ENCODE results near the gene HS6ST3. TPM values are rescaled to one million over a fixed set of nuclear protein-coding genes. Genes with fewer than 3 reads are reported as not detected.

The HS6ST3 gene
- total RNA-seq, 4 donors from 2014 or later: 0.97 to 2.2 (median 2.0) TPM

DNA sequence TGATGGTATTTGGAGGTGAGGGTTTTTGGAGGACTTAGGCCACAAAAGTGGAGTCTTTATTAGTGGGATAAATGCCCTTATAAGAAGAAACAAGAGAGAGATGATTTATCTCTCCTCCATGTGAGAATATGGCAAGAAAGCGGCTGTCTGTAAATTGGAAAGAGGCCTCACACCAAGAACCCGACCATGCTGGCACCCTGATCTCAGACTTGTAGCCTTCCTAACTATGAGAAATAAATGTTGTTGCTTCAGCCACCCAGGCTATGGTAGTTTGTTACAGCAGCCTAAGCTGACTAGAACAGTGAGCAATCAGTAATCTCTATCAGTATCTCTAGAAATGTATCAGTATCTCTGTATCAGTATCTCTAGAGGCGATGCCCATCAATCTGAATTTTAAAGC lies 617.2 kb downstream of the HS6ST3 start:
- no peaks in the 10 kb centered on the region for H3K9me3 ChIP-seq
- TF ChIP-seq, protein P1, sequence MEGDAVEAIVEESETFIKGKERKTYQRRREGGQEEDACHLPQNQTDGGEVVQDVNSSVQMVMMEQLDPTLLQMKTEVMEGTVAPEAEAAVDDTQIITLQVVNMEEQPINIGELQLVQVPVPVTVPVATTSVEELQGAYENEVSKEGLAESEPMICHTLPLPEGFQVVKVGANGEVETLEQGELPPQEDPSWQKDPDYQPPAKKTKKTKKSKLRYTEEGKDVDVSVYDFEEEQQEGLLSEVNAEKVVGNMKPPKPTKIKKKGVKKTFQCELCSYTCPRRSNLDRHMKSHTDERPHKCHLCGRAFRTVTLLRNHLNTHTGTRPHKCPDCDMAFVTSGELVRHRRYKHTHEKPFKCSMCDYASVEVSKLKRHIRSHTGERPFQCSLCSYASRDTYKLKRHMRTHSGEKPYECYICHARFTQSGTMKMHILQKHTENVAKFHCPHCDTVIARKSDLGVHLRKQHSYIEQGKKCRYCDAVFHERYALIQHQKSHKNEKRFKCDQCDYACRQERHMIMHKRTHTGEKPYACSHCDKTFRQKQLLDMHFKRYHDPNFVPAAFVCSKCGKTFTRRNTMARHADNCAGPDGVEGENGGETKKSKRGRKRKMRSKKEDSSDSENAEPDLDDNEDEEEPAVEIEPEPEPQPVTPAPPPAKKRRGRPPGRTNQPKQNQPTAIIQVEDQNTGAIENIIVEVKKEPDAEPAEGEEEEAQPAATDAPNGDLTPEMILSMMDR (IDR thresholded peaks at IDR 0.05 in 4 of 5, conservative IDR thresholded peaks at IDR 0.05 in 1 of 5): no peak
- no peak for TF ChIP-seq POLR2A (IDR thresholded peaks at IDR 0.05)
- no peak overlapping the region for H3K27ac ChIP-seq
- H3K36me3 ChIP-seq: no peaks in the 10 kb centered on the region
- no peak for ATAC-seq
- H3K27me3 ChIP-seq: no peaks in the 10 kb centered on the region
- in situ Hi-C loops (cut with MboI; ENCODE audit: low sequenced_read_pairs in 4 of 4) (no loop called here), intact Hi-C loops (cut with DNase I; ENCODE audit: low total_unique reads) (no loop called here)
- H3K4me1 ChIP-seq: no peaks in the 10 kb centered on the region
- no peak overlapping the region for H3K4me3 ChIP-seq
- DNase-seq: no peak

DNA sequence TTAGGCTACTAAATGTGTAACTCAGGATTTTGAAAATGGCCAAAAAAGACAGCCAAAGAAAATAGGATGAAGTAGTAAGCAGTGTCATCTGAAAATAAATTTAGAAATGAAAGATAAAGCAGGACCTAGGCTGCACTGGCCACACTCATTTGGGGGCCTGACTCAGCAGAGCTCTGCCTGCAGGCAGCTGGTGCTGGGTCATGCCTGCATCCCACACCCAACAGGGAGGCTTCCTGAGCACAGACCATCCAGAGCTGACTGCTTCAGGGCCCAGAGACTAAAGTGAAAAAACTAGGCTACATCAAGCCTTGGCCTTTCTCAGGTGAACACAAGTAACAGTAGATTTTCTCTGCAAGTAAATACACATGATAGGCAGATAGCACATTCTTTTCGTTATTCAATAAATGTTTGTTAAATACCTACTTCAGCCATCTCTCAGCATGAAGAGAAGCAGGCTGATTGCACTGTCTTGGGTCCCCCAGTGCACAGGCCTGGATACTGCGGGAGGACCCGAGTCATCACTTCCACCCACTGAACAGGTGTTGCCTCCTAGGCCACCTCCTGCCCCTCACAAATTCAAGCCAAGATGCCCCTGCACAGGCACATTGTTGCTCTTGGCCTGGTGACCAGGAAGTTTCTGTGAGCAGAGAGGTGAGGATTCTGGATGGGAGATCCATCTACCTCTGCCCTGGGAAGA lies 620.4 kb downstream of the HS6ST3 start:
- Histone ChIP-seq H3K27me3 (no peaks in the 10 kb centered on the region), H3K4me1 (no peaks in the 10 kb centered on the region), H3K27ac (no peak overlapping the region), H3K36me3 (no peaks in the 10 kb centered on the region), H3K4me3 (no peak overlapping the region), H3K9me3 (no peaks in the 10 kb centered on the region)
- TF ChIP-seq POLR2A (IDR thresholded peaks at IDR 0.05): no peak
- TF ChIP-seq, protein P1 (IDR thresholded peaks at IDR 0.05 in 4 of 5, conservative IDR thresholded peaks at IDR 0.05 in 1 of 5): no peak
- DNase-seq (no peak), ATAC-seq (no peak)
- intact Hi-C loops (cut with DNase I; ENCODE audit: low total_unique reads) (no loop called here), in situ Hi-C loops (cut with MboI; ENCODE audit: low sequenced_read_pairs in 4 of 4) (no loop called here)

DNA sequence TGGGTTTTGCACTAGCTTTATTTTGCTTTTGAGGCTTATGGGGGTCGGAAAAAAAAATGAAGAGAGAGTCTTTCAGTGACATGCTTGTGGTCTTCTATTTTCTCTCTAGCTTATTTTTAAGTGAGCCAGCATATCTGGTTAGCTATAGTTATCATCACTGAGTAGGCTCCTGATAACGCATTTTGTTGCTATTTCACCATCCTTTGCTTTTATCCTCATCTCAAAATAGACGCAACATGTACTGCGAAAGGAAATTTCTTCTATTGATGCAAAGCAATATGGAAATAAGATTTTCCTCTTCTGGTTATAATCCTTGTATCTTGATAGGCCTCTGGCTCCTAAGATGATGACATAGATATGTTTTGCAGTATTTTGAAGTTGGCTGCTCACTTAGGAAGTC lies 630.5 kb downstream of the HS6ST3 start:
- Histone ChIP-seq H3K4me1 (no peaks in the 10 kb centered on the region), H3K4me3 (no peak overlapping the region), H3K27ac (no peak overlapping the region), H3K27me3 (no peaks in the 10 kb centered on the region), H3K36me3 (no peaks in the 10 kb centered on the region), H3K9me3 (no peaks in the 10 kb centered on the region)
- ATAC-seq: no peak
- in situ Hi-C loops (cut with MboI; ENCODE audit: low sequenced_read_pairs in 4 of 4) (no loop called here), intact Hi-C loops (cut with DNase I; ENCODE audit: low total_unique reads) (no loop called here)
- TF ChIP-seq, protein P1 (IDR thresholded peaks at IDR 0.05 in 4 of 5, conservative IDR thresholded peaks at IDR 0.05 in 1 of 5): no peak
- no peak for TF ChIP-seq POLR2A (IDR thresholded peaks at IDR 0.05)
- DNase-seq: no peak

DNA sequence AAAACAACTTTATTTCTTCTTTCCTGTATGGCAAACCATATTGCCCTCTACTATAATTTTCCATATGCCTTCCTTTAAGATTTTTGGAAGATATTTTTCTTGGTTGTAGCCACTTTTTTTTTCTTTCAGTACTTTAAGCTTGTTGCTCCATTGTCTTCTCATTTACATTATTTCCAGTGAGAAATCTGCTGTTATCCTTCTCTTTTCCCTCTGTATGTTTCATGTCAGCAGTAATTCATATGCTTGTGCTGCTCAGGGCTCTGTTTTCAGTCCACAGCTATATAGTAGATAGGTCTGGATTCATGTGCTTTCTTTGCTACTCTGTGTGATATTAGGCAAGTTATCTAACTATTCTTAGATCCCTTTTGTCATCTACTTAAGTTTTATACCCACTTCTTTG lies 636.7 kb downstream of the HS6ST3 start:
- no peaks in the 10 kb centered on the region for H3K36me3 ChIP-seq
- H3K9me3 ChIP-seq: no peaks in the 10 kb centered on the region
- no peak overlapping the region for H3K4me3 ChIP-seq
- intact Hi-C loops (cut with DNase I; ENCODE audit: low total_unique reads) (no loop called here), in situ Hi-C loops (cut with MboI; ENCODE audit: low sequenced_read_pairs in 4 of 4) (no loop called here)
- ATAC-seq: no peak
- no peak overlapping the region for H3K27ac ChIP-seq
- TF ChIP-seq, protein P1 (IDR thresholded peaks at IDR 0.05 in 4 of 5, conservative IDR thresholded peaks at IDR 0.05 in 1 of 5): no peak
- no peak for TF ChIP-seq POLR2A (IDR thresholded peaks at IDR 0.05)
- H3K4me1 ChIP-seq: no peaks in the 10 kb centered on the region
- no peak for DNase-seq
- no peaks in the 10 kb centered on the region for H3K27me3 ChIP-seq

DNA sequence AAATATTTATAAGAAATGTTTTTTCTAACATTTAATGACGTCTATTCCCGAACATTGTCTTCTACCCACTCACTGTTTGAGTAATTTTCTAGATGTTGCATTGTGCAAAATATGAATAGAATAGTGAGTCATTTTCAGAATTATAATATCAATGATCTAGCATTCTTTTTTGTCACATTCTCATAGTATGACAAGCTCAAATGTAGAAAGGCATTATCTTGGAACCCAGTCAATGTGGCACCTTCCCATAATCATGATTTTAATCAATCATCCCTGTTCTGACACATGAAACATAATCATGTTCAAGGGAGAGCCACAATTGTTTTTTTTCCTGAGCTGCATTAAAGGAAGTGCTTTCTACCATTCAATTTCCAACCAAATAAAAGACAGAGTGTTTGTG lies 638.6 kb downstream of the HS6ST3 start:
- Histone ChIP-seq H3K27ac (no peak overlapping the region), H3K27me3 (no peaks in the 10 kb centered on the region), H3K4me1 (no peaks in the 10 kb centered on the region), H3K4me3 (no peak overlapping the region), H3K9me3 (peaks cover 0 to 4% (median 0%) of the 10 kb centered on the region in 3 donors), H3K36me3 (no peaks in the 10 kb centered on the region)
- ATAC-seq (no peak), DNase-seq (no peak)
- intact Hi-C loops (cut with DNase I; ENCODE audit: low total_unique reads): no loop called here
- in situ Hi-C loops (cut with MboI; ENCODE audit: low sequenced_read_pairs in 4 of 4): no loop called here
- TF ChIP-seq POLR2A (IDR thresholded peaks at IDR 0.05): no peak
- TF ChIP-seq, protein P1 (IDR thresholded peaks at IDR 0.05 in 4 of 5, conservative IDR thresholded peaks at IDR 0.05 in 1 of 5): no peak
